D341Med (cell line): ENCODE data around the gene KRTAP4-6.
"Not testable (repeated sequence)": the region's sequence is repeated elsewhere in the genome, so short reads cannot be mapped to it uniquely, and the experiment has no call there.

Source experiments
- DNase-seq: peaks from one replicate; pipeline ENCODE4 v3.0.0; 2012; ENCODE audit warnings: low spot score

The KRTAP4-6 gene

GRCh38 chr17:41147531-41148204, 7.3 kb upstream of the KRTAP4-6 start:
- no peak for DNase-seq

DNA sequence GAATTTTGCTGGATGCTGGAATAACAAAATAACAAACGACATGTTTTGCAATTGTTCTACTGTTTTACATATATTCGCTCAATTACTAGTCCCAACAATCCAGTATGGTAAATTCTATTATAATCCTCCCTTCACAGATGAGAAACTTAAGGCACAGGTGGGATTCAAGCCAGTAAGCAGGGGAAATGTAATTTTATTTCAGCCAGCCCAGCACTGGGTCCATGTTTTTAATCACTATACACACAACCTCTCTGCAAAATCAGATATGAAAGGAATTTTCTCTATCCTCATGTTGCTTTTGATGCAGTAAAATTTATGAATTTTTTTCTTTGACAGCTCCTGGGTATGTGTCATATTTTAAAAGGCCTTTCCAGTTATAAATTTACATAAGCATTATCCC, 4.9 kb upstream of the KRTAP4-6 start:
- no peak for DNase-seq

- no peak for DNase-seq
Measured at GRCh38 chr17:41144846-41145245, 4.5 kb upstream of the KRTAP4-6 start.

GRCh38 chr17:41141361-41141760, 1.0 kb upstream of the KRTAP4-6 start:
- no peak for DNase-seq

DNA sequence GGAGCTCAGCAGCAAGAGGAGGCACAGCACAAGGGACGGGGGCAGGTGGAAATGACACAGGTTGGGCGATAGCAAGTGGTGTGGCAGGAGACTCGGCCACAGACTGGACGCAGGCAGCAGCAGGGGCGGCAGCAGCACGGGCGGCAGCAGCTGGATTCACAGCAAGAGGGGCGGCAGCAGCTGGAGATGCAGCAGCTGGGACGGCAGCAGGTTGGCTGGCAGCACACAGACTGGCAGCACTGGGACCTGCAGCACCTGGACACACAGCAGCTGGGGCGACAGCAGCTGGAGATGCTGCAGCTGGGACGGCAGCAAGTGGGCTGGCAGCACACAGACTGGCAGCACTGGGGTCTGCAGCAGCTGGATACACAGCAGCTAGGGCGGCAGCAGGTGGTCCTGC, 479 bp downstream of the KRTAP4-6 start:
- not testable (repeated sequence) for DNase-seq

DNA sequence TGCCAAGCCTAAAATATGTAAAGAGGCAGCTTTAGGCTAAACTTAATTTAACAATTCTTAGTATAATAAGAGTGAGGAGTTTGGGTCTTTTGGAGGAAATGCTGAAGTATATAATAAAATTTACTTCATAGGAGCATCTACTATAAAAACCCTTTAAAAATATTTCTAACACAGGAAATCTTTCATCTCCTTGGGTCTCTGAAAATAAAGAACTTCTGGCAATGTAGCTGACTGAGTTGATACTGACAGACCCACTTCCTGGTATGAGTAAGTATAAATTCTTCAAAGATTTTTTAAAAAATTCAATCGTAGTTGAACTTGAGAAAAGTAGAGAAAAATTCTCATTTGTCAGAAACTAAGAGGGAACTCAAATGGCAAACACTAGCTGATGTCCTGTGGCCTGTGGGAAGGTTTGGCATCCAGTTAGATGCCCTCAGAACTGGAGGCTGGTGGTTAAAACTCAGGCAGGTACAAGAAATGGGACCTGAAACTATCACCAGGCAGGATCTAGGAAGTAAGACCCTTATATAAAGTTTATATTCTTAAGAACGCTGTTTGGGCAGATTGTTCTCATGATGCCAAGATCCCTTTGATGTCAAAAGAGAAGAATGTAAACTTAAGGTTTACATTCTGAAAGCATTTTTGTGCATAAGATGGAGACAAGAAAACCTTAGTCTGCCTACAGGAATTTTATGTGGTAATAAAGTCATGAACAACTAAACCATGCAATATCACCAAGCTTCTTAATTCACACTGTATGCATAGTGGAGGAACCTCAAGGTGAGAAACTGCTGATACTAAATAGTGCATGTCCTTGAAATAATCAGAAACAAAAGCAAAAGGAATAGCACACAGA, 6.2 kb downstream of the KRTAP4-6 start:
- no peak for DNase-seq

DNA sequence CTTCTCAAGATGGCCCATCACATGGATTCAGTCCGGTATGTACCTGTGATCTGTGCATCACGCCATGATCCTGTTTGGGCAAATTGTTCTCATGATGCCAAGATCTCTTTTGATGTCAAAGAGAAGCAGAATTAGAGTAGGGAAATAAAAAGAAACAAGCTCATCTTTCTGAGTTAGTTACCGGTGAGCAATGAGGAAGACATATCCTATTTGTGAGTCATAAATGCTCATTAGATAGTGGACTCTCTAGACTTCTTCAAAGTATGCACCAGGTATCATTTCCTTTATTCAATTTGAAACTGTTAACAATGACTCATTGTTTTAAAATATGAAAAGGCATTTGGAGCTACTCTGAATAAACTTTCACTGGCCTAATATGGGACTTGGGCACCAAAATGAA, 8.4 kb downstream of the KRTAP4-6 start:
- no peak for DNase-seq

GRCh38 chr17:41127371-41127770, 13.0 kb downstream of the KRTAP4-6 start:
- DNase-seq = no peak

GRCh38 chr17:41126412-41126811, 13.9 kb downstream of the KRTAP4-6 start:
- DNase-seq = no peak

GRCh38 chr17:41125064-41125463, 15.3 kb downstream of the KRTAP4-6 start:
- no peak for DNase-seq

DNA sequence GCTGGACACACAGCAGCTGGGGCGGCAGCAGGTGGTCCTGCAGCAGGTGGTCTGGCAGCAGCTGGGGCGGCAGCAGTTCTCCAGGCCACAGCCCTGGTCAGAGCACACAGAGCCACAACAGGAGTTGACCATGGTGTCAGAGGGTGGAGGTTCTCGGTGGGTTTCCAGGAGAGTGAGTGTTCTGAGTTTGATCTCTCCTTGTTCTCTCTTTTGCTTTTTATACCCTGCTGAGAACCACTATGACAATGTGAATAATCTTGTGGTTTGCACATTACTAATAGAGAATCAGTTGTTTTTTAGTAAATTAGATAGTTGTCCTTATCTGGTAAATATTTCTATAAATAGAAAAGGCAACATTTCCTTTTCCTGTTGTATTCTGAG, 16.4 kb downstream of the KRTAP4-6 start, which contains the start of gene KRTAP4-12:
TSS of gene KRTAP4-12 (minus strand) at position 192 of the 381 bp plus-strand sequence. CDS start at position 132, 60 bp downstream.
- DNase-seq = not testable (repeated sequence)

GRCh38 chr17:41123292-41123990, 16.9 kb downstream of the KRTAP4-6 start:
- DNase-seq = not testable (repeated sequence)

DNA sequence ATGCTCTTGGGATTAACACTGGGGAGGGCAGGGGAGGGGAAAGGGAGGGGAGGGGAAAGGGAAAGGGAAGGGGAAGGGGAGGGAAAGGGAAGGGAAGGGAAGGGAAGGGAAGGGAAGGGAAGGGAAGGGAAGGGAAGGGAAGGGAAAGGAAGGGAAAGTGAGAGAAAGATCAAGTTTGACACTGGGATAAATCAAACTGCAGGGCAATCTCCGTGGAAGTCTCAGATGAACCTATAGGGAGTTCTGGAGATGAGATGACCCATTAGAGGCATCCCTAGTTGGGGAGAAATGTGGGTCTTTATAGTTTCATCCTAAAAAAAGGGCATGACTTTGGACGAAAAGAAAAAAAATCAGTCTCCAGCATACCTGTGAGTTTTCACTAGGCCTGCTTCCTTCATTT, 18.6 kb downstream of the KRTAP4-6 start:
- DNase-seq = no peak

DNA sequence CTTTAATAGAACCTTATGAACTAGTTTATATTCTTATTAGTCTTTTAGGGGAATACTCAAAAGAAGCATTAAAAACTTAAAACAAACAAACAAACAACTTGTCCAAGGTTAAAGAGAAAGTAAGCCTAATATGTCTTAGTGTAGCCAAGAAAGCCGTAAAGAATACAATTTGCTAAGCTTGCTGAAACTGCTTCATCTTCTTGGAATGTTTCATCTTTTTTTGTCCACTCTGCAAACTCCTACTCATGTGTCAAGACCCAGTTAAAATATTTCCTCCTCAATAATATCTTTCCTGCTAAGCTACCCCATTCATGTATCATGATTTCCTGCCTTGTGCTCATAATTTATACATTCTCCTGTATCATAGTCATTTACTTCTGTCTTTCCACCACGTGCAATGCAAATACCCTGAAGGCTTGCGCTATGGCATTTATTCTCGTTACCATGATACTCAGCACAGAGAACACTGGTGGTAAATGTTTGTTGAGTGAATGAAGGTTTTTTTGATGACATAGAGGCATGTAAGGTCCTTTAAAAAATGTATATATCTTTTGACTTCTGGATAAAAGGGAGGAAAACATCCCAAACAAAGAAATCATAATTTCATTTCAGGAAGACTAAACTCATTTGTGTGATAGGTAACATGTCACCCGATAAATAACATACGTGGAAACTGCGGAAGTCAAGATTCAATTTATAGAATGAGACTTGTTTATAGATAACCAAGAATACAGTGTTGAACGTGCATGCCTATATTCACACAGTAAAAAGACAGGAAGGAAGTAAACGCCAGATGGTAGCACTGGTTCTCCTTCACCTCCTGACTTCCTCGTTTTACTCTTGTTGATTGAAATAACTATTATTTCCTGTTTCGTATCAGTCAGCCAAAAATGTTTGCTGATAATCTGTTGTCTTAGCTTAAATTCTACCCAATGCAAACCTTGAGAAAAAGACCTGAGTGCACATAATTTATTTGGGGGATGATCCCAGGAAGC, 20.4 kb downstream of the KRTAP4-6 start:
- not testable (repeated sequence) for DNase-seq

- DNase-seq = no peak
Measured at GRCh38 chr17:41118721-41119120, 21.6 kb downstream of the KRTAP4-6 start.

GRCh38 chr17:41117846-41118386, 22.4 kb downstream of the KRTAP4-6 start, which contains the start of gene KRTAP4-11:
Gene KRTAP4-11 (minus strand): TSS chr17:41118373. CDS start chr17:41118315, 58 bp downstream.
- DNase-seq = not testable (repeated sequence)

GRCh38 chr17:41116297-41116696, 24.0 kb downstream of the KRTAP4-6 start:
- no peak for DNase-seq

DNA sequence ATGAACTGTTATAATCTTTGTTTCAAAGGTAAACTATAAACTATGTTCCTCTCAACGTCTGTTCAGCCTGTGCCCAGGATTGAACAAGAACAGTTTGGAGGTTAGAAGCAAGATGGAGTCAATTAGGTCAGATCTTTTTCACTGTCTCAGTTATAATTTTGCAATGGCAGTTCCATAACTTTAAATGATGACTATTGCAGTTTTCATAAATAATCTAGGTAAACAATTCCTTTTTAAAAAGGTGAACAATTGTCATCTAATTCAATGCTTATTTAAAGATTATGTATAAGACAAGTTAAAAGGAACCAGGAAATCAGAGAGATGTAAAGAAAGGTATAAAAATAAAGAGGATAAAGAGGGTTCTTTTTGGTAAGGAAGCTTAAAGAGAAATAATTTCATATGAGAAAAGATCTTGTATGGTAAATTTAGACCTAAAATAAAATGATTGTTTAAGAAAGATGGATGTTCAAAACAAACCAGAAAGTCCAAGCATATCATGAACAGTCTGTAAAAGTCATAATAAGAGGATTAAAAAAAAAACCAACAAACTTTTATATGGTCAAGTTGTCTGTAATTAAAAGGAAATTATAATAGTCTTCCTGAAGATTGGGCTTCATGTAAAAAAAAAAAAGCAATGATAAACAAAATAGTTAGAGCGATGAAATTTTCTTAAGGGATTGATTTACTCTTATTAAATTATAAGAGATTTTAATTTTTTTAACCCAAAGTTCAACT, 29.0 kb downstream of the KRTAP4-6 start:
- DNase-seq = no peak

DNA sequence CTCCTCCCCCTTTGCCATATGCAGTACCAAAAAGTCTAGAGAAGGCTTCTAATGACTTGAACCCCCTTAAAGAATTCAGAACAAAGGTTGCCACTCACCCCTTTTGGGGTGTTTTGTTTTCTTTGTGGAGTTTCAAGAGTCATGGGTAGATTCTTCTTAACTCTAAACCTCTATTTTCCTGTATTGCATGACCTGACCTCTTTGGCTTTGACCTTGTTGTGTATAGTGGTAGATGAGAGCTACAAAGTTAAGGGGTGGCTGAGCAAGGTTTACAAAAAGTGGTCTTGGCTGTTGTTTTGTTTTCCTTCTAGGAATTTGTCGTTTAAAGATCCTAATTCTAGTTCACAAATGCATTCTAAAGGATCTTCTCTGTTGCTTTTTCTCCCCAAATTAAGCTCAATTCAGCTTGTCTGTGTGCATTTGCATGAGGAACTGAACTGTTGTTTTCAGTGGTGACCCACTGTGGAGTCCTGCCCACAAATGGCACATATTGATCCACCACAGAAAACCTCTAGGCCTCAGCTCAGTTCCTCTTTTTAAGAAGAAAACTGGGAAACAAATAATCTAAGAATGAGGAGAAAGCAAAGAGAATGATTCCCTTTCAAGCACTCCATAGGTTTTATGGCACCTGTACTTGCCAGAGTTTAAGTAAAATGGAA, 31.5 kb downstream of the KRTAP4-6 start:
- not testable (repeated sequence) for DNase-seq
